Coronary artery (tissue), 2 donors: ENCODE results near the gene ELK4.

Experiments
- DNase-seq: peaks from one replicate; pipeline ENCODE4 v3.0.0-alpha.2; 2017; ENCODE audit warnings: low spot score
- H3K27ac ChIP-seq, 2 donors: fragments of 200-600 bp; sonication (generic); one replicate each; pipeline ENCODE4 v1.5.1; 2016 to 2019
- H3K4me3 ChIP-seq: fragments of 200-600 bp; sonication (generic); 2 replicates; pipeline ENCODE4 v1.5.1; 2016; ENCODE audit warnings: mild to moderate bottlenecking, moderate library complexity
- CTCF ChIP-seq: fragments of 200-600 bp; sonication (generic); IDR thresholded peaks from one replicate; pipeline ENCODE4 v1.5.1; 2019; ENCODE audit warnings: antibody characterized with exemption

Gene ELK4

GRCh38 chr1:205615789-205616188, 16.0 kb downstream of the ELK4 start:
- H3K4me3 ChIP-seq = no peak overlapping the region
- no peak overlapping the region for H3K27ac ChIP-seq
- DNase-seq = no peak
- no peak for TF ChIP-seq CTCF

- H3K4me3 ChIP-seq = no peak overlapping the region
- no peak for DNase-seq
- no peak for TF ChIP-seq CTCF
Observed at GRCh38 chr1:205613854-205614412, 17.9 kb downstream of the ELK4 start.

GRCh38 chr1:205612556-205612955, 19.3 kb downstream of the ELK4 start:
- no peak for DNase-seq
- no peak overlapping the region for H3K27ac ChIP-seq
- no peak for TF ChIP-seq CTCF
- H3K4me3 ChIP-seq = no peak overlapping the region

More at GRCh38 chr1:205613854-205614412, 17.9 kb downstream of the ELK4 start:
- H3K27ac ChIP-seq = no peak overlapping the region

GRCh38 chr1:205612104-205612503, 19.7 kb downstream of the ELK4 start:
- Histone ChIP-seq H3K27ac (no peak overlapping the region), H3K4me3 (no peak overlapping the region)
- TF ChIP-seq CTCF = no peak
- no peak for DNase-seq

- DNase-seq = no peak
- TF ChIP-seq CTCF = no peak
- no peak overlapping the region for H3K4me3 ChIP-seq
- no peak overlapping the region for H3K27ac ChIP-seq
Observed at GRCh38 chr1:205610901-205611466, 20.8 kb downstream of the ELK4 start.

GRCh38 chr1:205610036-205610435, 21.8 kb downstream of the ELK4 start:
- Histone ChIP-seq H3K4me3 (no peak overlapping the region), H3K27ac (no peak overlapping the region)
- DNase-seq = no peak
- no peak for TF ChIP-seq CTCF

- no peak for TF ChIP-seq CTCF
- Histone ChIP-seq H3K27ac (no peak overlapping the region), H3K4me3 (no peak overlapping the region)
- no peak for DNase-seq
Observed at GRCh38 chr1:205604825-205605505, 26.8 kb downstream of the ELK4 start.
